GM23338 (cell line): ENCODE data around the gene ASTN1. TPM values are rescaled to one million over a fixed set of nuclear protein-coding genes. Genes with fewer than 3 reads are reported as not detected.

Experiments used
- ATAC-seq: fragments of 200-7000 bp; cut with Tn5 transposase; 3 replicates; pipeline ENCODE4 v1.9.1; 2020
- DNase-seq: peaks from one replicate; pipeline ENCODE4 v3.0.0-alpha.2; 2015; ENCODE audit warnings: low spot score
- H2AFZ ChIP-seq: fragments of 200-600 bp; sonication (generic); 2 replicates; pipeline ENCODE4 v1.8.0; 2016; ENCODE audit warnings: antibody characterized with exemption, mild to moderate bottlenecking, moderate library complexity
- H3F3A ChIP-seq: fragments of 200-600 bp; sonication (generic); replicated peaks from 2 replicates; pipeline ENCODE4 v1.8.0; 2017; ENCODE audit warnings: antibody characterized with exemption, mixed run types, low read depth
- H3K27ac ChIP-seq: fragments of 200-600 bp; sonication (generic); 2 replicates; pipeline ENCODE4 v1.6.1; 2016; ENCODE audit warnings: low read depth
- H3K27me3 ChIP-seq: fragments of 200-600 bp; sonication (generic); 2 replicates; pipeline ENCODE4 v1.8.0; 2016; ENCODE audit warnings: mild to moderate bottlenecking, mixed run types, moderate library complexity; ENCODE audit not compliant: insufficient read depth
- H3K36me3 ChIP-seq: fragments of 200-600 bp; sonication (generic); 2 replicates; pipeline ENCODE4 v1.8.0; 2016; ENCODE audit warnings: mild to moderate bottlenecking; ENCODE audit not compliant: insufficient read depth
- H3K4me1 ChIP-seq: fragments of 200-600 bp; sonication (generic); 2 replicates; pipeline ENCODE4 v1.8.0; 2016; ENCODE audit warnings: mild to moderate bottlenecking, moderate library complexity; ENCODE audit not compliant: insufficient read depth
- H3K4me2 ChIP-seq: fragments of 200-600 bp; sonication (generic); 2 replicates; pipeline ENCODE4 v1.7.1; 2017; ENCODE audit warnings: mixed run types
- H3K4me3 ChIP-seq: fragments of 200-600 bp; sonication (generic); 2 replicates; pipeline ENCODE4 v1.6.1; 2016; ENCODE audit warnings: mixed run types
- H3K79me2 ChIP-seq: fragments of 200-600 bp; sonication (generic); replicated peaks from 2 replicates; pipeline ENCODE4 v1.8.0; 2017; ENCODE audit warnings: mild to moderate bottlenecking; ENCODE audit not compliant: insufficient read depth
- H3K9me2 ChIP-seq: fragments of 200-600 bp; sonication (generic); 2 replicates; pipeline ENCODE4 v1.8.0; 2017; ENCODE audit not compliant: insufficient read depth
- H4K20me1 ChIP-seq: fragments of 200-600 bp; sonication (generic); replicated peaks from 2 replicates; pipeline ENCODE4 v1.8.0; 2017; ENCODE audit warnings: mild to moderate bottlenecking; ENCODE audit not compliant: insufficient read depth
- H3K27ac Mint-ChIP-seq: 2 replicates; pipeline ENCODE4 v1.8.0; 2020; ENCODE audit warnings: inconsistent platforms, mild to moderate bottlenecking, moderate library complexity, mixed read lengths
- H3K27me3 Mint-ChIP-seq: 3 replicates; pipeline ENCODE4 v1.8.0; 2022; ENCODE audit warnings: low read depth, mild to moderate bottlenecking, moderate library complexity, mixed read lengths, inconsistent platforms; ENCODE audit not compliant: insufficient read depth, poor library complexity
- H3K36me3 Mint-ChIP-seq: 3 replicates; pipeline ENCODE4 v1.8.0; 2021; ENCODE audit warnings: low read depth, mild to moderate bottlenecking, inconsistent platforms, moderate library complexity, mixed read lengths
- H3K4me1 Mint-ChIP-seq: 3 replicates; pipeline ENCODE4 v1.8.0; 2020; ENCODE audit warnings: mild to moderate bottlenecking, inconsistent platforms, mixed read lengths
- H3K4me3 Mint-ChIP-seq: 3 replicates; pipeline ENCODE4 v1.8.0; 2021; ENCODE audit warnings: moderate library complexity, mild to moderate bottlenecking, inconsistent platforms, mixed read lengths
- H3K9me3 Mint-ChIP-seq: 3 replicates; pipeline ENCODE4 v1.8.0; 2020; ENCODE audit warnings: moderate library complexity, mild to moderate bottlenecking, inconsistent platforms, mixed read lengths
- CREB1 ChIP-seq: fragments of 250-450 bp; sonication (Bioruptor Pico); IDR thresholded peaks from 2 replicates; pipeline ENCODE4 v1.5.0; 2020; ENCODE audit warnings: low read depth, mild to moderate bottlenecking, moderate library complexity
- CTCF ChIP-seq, 2 experiments: fragments of 200-600 bp in 1 of 2; sonication (generic) in 1 of 2; conservative IDR thresholded peaks; 2 replicates each; pipeline versions ENCODE4 v1.5.1 to v1.6.1; 2016 to 2017; ENCODE audit warnings: antibody characterized with exemption in 2 of 2, low read depth in 2 of 2, mild to moderate bottlenecking in 2 of 2, moderate library complexity in 1 of 2
- ETS1 ChIP-seq: IDR thresholded peaks from 2 replicates; pipeline ENCODE4 v1.6.1; 2016; ENCODE audit warnings: antibody characterized with exemption
- EZH2phosphoT487 ChIP-seq: fragments of 200-600 bp; sonication (generic); IDR thresholded peaks from one replicate; pipeline ENCODE4 v1.8.1; 2018; ENCODE audit warnings: antibody characterized with exemption; ENCODE audit not compliant: unreplicated experiment
- JUNB ChIP-seq: IDR thresholded peaks from one replicate; pipeline ENCODE4 v1.6.1; 2016; ENCODE audit warnings: antibody characterized with exemption; ENCODE audit not compliant: unreplicated experiment
- NANOG ChIP-seq: IDR thresholded peaks from 2 replicates; pipeline ENCODE4 v1.6.1; 2016; ENCODE audit warnings: antibody characterized with exemption, borderline replicate concordance
- POLR2AphosphoS5 ChIP-seq: IDR thresholded peaks from 2 replicates; pipeline ENCODE4 v1.6.1; 2016; ENCODE audit warnings: antibody characterized with exemption, low read depth
- ZNF114 ChIP-seq: fragments of 250-450 bp; sonication (Bioruptor Pico); IDR thresholded peaks from 2 replicates; pipeline ENCODE4 v1.5.0; 2020; ENCODE audit warnings: mild to moderate bottlenecking, moderate library complexity
- ZNF331 ChIP-seq: fragments of 250-450 bp; sonication (Bioruptor Pico); IDR thresholded peaks from 2 replicates; pipeline ENCODE4 v1.5.0; 2020; ENCODE audit warnings: low read depth, mild to moderate bottlenecking, moderate library complexity
- ZNF462 ChIP-seq: fragments of 250-450 bp; sonication (Bioruptor Pico); IDR thresholded peaks from 2 replicates; pipeline ENCODE4 v1.5.0; 2020; ENCODE audit warnings: mild to moderate bottlenecking, moderate library complexity
- polyA plus RNA-seq: library from polyadenylated mRNA; unstranded; fragments of >200 nt; fragmentation: Nextera tagmentation; extraction: Ambion mirVana; gene quantifications from 2 replicates; pipeline ENCODE4 v1.2.1, GENCODE V29; 2016
- total RNA-seq: library from RNA; depleted of rRNA; stranded (reverse); fragments of >200 nt; shearing (Covaris generic); gene quantifications from 2 replicates; pipeline ENCODE4 v1.2.3, GENCODE V29; 2014

ASTN1 gene
- total and polyA plus RNA-seq, 2 experiments from 2014 or later: 2.0 to 5.2 TPM

- no peak for TF ChIP-seq ETS1
- TF ChIP-seq EZH2phosphoT487: no peak
- TF ChIP-seq CREB1 (CRISPR knock-in tag): no peak
- no peak for TF ChIP-seq JUNB
- TF ChIP-seq ZNF331 (CRISPR knock-in tag): no peak
- TF ChIP-seq CTCF (conservative IDR thresholded peaks at IDR 0.05; ENCODE audit: low read depth in 2 of 2): no peak
These were observed 10.6 kb upstream of the ASTN1 start (continued) for GRCh38 chr1:177174921-177175634.

GRCh38 chr1:177173976-177174375, 9.5 kb upstream of the ASTN1 start:
- no peak for TF ChIP-seq JUNB
- no peak for TF ChIP-seq POLR2AphosphoS5
- no peak for TF ChIP-seq ZNF331 (CRISPR knock-in tag)
- TF ChIP-seq CTCF (conservative IDR thresholded peaks at IDR 0.05; ENCODE audit: low read depth in 2 of 2): no peak
- no peak for TF ChIP-seq ZNF114 (CRISPR knock-in tag)
- no peak for TF ChIP-seq ZNF462 (CRISPR knock-in tag)
- TF ChIP-seq NANOG: no peak
- Histone ChIP-seq H2AFZ (no peak overlapping the region), H3K4me3 (no peak overlapping the region), H3K27ac (no peak overlapping the region), H3F3A (no peaks in the 10 kb centered on the region), H3K27me3 (peaks cover 81% of the 10 kb centered on the region), H3K36me3 (no peaks in the 10 kb centered on the region), H3K9me2 (no peaks in the 10 kb centered on the region), H3K4me2 (no peak overlapping the region), H4K20me1 (peaks cover 5% of the 10 kb centered on the region; the same call in 1 of the 2 replicates), H3K4me1 (peaks cover 12% of the 10 kb centered on the region), H3K79me2 (no peaks in the 10 kb centered on the region)
- no peak for DNase-seq
- no peak overlapping the region for H3K27ac Mint-ChIP-seq
- no peaks in the 10 kb centered on the region for H3K9me3 Mint-ChIP-seq
- no peak overlapping the region for H3K4me3 Mint-ChIP-seq
- no peaks in the 10 kb centered on the region for H3K36me3 Mint-ChIP-seq
- H3K27me3 Mint-ChIP-seq: peaks cover 6% of the 10 kb centered on the region
- H3K4me1 Mint-ChIP-seq: peaks cover 8% of the 10 kb centered on the region
- ATAC-seq: no peak
